K562 (cell line): ENCODE data around the gene ANXA7. TPM values are rescaled to one million over a fixed set of nuclear protein-coding genes. Genes with fewer than 3 reads are reported as not detected.

Experiments used
- ILF3 ChIP-seq: fragments of 450-650 bp; IDR thresholded peaks from 2 replicates; pipeline ENCODE4 v1.6.1; 2018; ENCODE audit warnings: antibody characterized with exemption, mild to moderate bottlenecking, moderate library complexity, borderline replicate concordance
- LCOR ChIP-seq: sonication (generic); formaldehyde crosslinking; IDR thresholded peaks from 2 replicates; pipeline ENCODE4 v1.8.0; 2022; ENCODE audit warnings: mild to moderate bottlenecking, missing genetic modification reagents
- POU5F1 ChIP-seq: fragments of 150-350 bp; IDR thresholded peaks from 2 replicates; pipeline ENCODE4 v1.6.1; 2014; ENCODE audit warnings: borderline replicate concordance, low read length, low read depth, mild to moderate bottlenecking; ENCODE audit not compliant: partially characterized antibody
- SIN3A ChIP-seq, 2 experiments: fragments of 150-350 bp in 1 of 2; IDR thresholded peaks; 2 replicates each; pipeline ENCODE4 v1.6.1; 2011 to 2016; ENCODE audit warnings: borderline replicate concordance in 2 of 2, low read depth in 2 of 2, low read length in 2 of 2, mild to moderate bottlenecking in 2 of 2, moderate library complexity in 2 of 2; ENCODE audit not compliant: control insufficient read depth in 1 of 2
- ZNF3 ChIP-seq: fragments of 250-450 bp; sonication (Bioruptor Pico); IDR thresholded peaks from 2 replicates; pipeline ENCODE4 v1.5.0; 2021; ENCODE audit warnings: mild to moderate bottlenecking, moderate library complexity
- ZNF76 ChIP-seq: fragments of 250-450 bp; sonication (Bioruptor Pico); IDR thresholded peaks from 2 replicates; pipeline ENCODE4 v1.4.0; 2020; ENCODE audit warnings: mild to moderate bottlenecking, moderate library complexity, borderline replicate concordance
- polyA plus RNA-seq, 8 experiments: library from polyadenylated mRNA; depleted of rRNA in 4 of 8; stranded (reverse) in 5 of 8; unstranded in 3 of 8; fragments of >200 nt; fragmentation: Nextera tagmentation in 2 of 8; fragmentation: Illumina TruSeq in 1 of 8; extraction: Ambion mirVana in 2 of 8; extraction: Trizol in 1 of 8; gene quantifications; 2 replicates each; pipeline versions ENCODE4 v1.2.1 to v1.2.3, GENCODE V29; 2011 to 2014; ENCODE audit warnings: inconsistent platforms in 1 of 8, missing spikeins in 1 of 8
- total RNA-seq, 7 experiments: library from RNA; depleted of rRNA in 6 of 7; stranded (reverse); fragments of >200 nt in 6 of 7; fragmentation: Illumina TruSeq in 2 of 7; extraction: Trizol in 2 of 7; gene quantifications; 2 replicates each; pipeline versions ENCODE4 v1.2.1 to v1.2.3, GENCODE V29; 2011 to 2021; ENCODE audit warnings: low replicate concordance in 1 of 7
- TF ChIP-seq, protein P1 (sequence below), 2 experiments: fragments of 450-650 bp; IDR thresholded peaks; 2 replicates each; pipeline ENCODE4 v1.6.1; 2016; ENCODE audit warnings: mild to moderate bottlenecking in 2 of 2, borderline replicate concordance in 1 of 2, low read depth in 1 of 2, moderate library complexity in 1 of 2
- TF ChIP-seq, protein P2 (sequence below): fragments of 250-450 bp; sonication (Bioruptor Pico); IDR thresholded peaks from 2 replicates; pipeline ENCODE4 v1.5.0; 2021
- TF ChIP-seq, protein P3 (sequence below): conservative IDR thresholded peaks from 2 replicates; pipeline ENCODE4 v1.6.1; 2011; ENCODE audit warnings: low read depth, mild to moderate bottlenecking, low read length; ENCODE audit not compliant: control insufficient read depth
- TF ChIP-seq, protein P4 (sequence below): fragments of 250-450 bp; sonication (Bioruptor Pico); IDR thresholded peaks from 2 replicates; pipeline ENCODE4 v1.4.0; 2020; ENCODE audit warnings: mild to moderate bottlenecking
- TF ChIP-seq, protein P5 (sequence below): fragments of 450-650 bp; IDR thresholded peaks from one replicate; pipeline ENCODE4 v1.6.1; 2018; ENCODE audit warnings: mild to moderate bottlenecking, moderate library complexity; ENCODE audit not compliant: partially characterized antibody

ANXA7 gene
- total and polyA plus RNA-seq, 9 of the 15 experiments (the other 6 are each of a cell fraction or from before 2014, with no cell fraction given): 81.6 to 157 (median 122) TPM

DNA sequence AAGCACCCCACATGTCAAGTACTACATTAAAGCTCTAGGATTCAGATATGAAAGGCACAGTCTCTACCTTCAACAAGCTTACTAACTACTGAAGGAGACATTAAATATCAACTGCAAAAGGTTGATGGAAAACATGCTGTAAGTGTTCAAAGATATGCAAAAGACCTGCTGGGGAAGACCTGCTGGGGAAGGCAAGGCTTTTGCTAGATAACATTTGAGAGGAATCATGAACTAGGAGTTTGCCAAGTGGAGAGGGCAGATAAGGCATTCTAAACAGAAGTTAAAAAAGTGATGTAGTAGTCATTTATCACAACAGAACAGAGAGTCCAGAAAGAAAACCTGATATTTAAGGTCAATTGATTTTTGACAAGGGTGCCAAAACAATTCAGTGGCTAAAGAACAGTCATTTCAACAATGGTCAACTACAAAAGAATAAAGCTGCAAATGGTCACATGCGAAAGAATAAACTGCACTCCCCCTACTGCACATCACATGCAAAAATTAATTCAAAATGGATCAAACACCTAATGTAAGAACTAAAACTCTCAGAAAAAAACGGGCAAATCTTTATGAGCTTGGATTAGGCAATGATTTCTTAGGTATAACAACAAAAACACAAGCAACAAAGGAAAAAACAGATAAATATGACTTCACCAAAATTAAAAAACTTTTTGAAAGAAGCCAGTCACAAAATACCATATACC is 42.5 kb upstream of the ANXA7 start (continued):
- TF ChIP-seq, protein P1, sequence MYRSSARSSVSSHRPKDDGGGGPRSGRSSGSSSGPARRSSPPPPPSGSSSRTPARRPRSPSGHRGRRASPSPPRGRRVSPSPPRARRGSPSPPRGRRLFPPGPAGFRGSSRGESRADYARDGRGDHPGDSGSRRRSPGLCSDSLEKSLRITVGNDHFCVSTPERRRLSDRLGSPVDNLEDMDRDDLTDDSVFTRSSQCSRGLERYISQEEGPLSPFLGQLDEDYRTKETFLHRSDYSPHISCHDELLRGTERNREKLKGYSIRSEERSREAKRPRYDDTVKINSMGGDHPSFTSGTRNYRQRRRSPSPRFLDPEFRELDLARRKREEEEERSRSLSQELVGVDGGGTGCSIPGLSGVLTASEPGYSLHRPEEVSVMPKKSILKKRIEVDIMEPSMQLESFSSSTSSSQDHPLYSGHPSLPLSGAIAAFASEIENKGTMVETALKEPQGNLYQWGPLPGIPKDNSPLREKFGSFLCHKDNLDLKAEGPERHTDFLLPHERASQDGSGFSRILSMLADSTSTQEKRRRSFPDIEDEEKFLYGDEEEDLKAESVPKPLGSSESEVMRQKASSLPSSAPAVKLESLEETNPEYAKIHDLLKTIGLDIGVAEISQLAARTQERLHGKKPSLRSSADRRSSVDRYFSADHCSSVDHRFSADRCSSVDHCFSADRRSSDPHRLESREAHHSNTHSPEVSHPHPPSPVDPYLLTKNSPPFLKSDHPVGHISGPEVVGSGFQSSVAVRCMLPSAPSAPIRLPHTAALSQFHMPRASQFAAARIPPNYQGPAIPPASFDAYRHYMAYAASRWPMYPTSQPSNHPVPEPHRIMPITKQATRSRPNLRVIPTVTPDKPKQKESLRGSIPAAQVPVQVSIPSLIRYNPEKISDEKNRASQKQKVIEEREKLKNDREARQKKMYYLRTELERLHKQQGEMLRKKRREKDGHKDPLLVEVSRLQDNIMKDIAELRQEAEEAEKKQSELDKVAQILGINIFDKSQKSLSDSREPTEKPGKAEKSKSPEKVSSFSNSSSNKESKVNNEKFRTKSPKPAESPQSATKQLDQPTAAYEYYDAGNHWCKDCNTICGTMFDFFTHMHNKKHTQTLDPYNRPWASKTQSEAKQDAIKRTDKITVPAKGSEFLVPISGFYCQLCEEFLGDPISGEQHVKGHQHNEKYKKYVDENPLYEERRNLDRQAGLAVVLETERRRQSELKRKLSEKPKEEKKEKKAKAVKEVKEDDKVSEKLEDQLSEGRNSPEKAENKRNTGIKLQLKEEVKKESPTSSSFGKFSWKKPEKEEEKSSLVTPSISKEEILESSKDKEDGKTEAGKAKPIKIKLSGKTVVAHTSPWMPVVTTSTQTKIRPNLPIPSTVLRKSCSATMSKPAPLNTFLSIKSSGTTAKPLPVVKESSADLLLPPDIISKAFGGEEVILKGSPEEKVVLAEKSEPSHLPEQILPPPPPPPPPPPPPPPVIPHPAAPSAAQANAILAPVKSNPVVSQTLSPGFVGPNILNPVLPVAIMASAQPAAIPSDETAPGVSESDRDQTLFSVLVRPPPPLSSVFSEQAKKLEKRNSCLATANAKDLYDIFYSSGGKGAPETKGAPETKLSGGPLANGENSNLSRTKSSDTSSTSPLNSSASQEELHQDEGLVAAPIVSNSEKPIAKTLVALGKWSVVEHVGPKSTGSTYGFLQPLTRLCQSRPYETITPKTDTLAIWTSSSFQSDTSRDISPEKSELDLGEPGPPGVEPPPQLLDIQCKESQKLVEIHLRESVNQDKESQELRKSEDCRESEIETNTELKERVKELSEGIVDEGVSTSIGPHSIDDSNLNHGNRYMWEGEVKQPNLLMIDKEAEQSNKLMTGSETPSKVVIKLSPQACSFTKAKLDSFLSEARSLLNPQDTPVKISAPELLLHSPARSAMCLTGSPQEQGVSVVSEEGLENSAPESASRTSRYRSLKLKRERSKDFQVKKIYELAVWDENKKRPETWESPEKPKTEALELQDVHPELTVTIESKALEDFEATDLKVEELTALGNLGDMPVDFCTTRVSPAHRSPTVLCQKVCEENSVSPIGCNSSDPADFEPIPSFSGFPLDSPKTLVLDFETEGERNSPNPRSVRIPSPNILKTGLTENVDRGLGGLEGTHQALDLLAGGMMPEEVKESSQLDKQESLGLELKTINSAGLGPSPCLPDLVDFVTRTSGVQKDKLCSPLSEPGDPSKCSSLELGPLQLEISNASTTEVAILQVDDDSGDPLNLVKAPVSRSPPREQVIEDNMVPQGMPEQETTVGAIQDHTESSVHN (IDR thresholded peaks at IDR 0.05; ENCODE audit: borderline replicate concordance in 1 of 2, low read depth in 1 of 2): no peak
- TF ChIP-seq ZNF3 (no peak), ZNF76 (no peak), SIN3A (IDR thresholded peaks at IDR 0.05; ENCODE audit: borderline replicate concordance in 2 of 2, control insufficient read depth in 1 of 2, low read depth in 2 of 2, low read length in 2 of 2) (no peak), POU5F1 (no peak), ILF3 (peak; percentile 94; the same call in 1 of the 2 replicates), LCOR (peak; percentile 67; the same call in 1 of the 2 replicates)
- TF ChIP-seq, protein P2, sequence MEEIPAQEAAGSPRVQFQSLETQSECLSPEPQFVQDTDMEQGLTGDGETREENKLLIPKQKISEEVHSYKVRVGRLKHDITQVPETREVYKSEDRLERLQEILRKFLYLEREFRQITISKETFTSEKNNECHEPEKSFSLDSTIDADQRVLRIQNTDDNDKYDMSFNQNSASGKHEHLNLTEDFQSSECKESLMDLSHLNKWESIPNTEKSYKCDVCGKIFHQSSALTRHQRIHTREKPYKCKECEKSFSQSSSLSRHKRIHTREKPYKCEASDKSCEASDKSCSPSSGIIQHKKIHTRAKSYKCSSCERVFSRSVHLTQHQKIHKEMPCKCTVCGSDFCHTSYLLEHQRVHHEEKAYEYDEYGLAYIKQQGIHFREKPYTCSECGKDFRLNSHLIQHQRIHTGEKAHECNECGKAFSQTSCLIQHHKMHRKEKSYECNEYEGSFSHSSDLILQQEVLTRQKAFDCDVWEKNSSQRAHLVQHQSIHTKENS (CRISPR knock-in tag): no peak
- TF ChIP-seq, protein P3, sequence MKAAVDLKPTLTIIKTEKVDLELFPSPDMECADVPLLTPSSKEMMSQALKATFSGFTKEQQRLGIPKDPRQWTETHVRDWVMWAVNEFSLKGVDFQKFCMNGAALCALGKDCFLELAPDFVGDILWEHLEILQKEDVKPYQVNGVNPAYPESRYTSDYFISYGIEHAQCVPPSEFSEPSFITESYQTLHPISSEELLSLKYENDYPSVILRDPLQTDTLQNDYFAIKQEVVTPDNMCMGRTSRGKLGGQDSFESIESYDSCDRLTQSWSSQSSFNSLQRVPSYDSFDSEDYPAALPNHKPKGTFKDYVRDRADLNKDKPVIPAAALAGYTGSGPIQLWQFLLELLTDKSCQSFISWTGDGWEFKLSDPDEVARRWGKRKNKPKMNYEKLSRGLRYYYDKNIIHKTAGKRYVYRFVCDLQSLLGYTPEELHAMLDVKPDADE: no peak
- TF ChIP-seq, protein P4, sequence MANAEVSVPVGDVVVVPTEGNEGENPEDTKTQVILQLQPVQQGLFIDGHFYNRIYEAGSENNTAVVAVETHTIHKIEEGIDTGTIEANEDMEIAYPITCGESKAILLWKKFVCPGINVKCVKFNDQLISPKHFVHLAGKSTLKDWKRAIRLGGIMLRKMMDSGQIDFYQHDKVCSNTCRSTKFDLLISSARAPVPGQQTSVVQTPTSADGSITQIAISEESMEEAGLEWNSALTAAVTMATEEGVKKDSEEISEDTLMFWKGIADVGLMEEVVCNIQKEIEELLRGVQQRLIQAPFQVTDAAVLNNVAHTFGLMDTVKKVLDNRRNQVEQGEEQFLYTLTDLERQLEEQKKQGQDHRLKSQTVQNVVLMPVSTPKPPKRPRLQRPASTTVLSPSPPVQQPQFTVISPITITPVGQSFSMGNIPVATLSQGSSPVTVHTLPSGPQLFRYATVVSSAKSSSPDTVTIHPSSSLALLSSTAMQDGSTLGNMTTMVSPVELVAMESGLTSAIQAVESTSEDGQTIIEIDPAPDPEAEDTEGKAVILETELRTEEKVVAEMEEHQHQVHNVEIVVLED (CRISPR knock-in tag): no peak
- TF ChIP-seq, protein P5, sequence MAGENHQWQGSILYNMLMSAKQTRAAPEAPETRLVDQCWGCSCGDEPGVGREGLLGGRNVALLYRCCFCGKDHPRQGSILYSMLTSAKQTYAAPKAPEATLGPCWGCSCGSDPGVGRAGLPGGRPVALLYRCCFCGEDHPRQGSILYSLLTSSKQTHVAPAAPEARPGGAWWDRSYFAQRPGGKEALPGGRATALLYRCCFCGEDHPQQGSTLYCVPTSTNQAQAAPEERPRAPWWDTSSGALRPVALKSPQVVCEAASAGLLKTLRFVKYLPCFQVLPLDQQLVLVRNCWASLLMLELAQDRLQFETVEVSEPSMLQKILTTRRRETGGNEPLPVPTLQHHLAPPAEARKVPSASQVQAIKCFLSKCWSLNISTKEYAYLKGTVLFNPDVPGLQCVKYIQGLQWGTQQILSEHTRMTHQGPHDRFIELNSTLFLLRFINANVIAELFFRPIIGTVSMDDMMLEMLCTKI: no peak
